A673 (cell line): ENCODE results near the gene PRPS2.

Source experiments
- EZH2 ChIP-seq: fragments of 200-600 bp; sonication (generic); IDR thresholded peaks from 2 replicates; pipeline ENCODE4 v1.6.1; 2017; ENCODE audit warnings: borderline replicate concordance, low read depth, mild to moderate bottlenecking, mixed read lengths, antibody characterized with exemption, low read length; ENCODE audit not compliant: poor library complexity, severe bottlenecking
- TF ChIP-seq, protein P1 (sequence below): fragments of 300-800, 200-600 bp; sonication (generic); conservative IDR thresholded peaks from 2 replicates; pipeline ENCODE4 v1.5.1; 2017; ENCODE audit warnings: low read depth, mild to moderate bottlenecking, antibody characterized with exemption, low read length, moderate library complexity, mixed read lengths

DNA sequence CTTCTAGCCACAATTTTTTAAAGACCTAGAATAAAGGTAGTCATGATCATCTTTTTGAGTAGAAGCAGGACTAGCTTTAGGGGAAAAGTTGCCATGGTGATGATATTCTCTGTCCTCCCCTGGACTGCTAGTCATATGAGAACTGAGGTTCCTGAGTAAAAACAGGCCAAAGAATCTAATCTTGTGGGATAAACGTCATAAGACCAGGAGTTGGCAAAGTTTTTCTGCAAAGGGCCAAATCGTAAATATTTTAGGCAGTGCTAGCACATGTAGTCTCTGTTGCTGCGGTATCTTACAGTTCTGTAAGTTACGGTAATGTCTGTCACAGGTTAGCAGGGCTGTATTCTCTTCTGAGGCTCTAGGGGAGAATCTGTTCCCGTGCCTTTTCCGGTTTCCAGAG lies 3.4 kb downstream of the PRPS2 start:
- TF ChIP-seq, protein P1, sequence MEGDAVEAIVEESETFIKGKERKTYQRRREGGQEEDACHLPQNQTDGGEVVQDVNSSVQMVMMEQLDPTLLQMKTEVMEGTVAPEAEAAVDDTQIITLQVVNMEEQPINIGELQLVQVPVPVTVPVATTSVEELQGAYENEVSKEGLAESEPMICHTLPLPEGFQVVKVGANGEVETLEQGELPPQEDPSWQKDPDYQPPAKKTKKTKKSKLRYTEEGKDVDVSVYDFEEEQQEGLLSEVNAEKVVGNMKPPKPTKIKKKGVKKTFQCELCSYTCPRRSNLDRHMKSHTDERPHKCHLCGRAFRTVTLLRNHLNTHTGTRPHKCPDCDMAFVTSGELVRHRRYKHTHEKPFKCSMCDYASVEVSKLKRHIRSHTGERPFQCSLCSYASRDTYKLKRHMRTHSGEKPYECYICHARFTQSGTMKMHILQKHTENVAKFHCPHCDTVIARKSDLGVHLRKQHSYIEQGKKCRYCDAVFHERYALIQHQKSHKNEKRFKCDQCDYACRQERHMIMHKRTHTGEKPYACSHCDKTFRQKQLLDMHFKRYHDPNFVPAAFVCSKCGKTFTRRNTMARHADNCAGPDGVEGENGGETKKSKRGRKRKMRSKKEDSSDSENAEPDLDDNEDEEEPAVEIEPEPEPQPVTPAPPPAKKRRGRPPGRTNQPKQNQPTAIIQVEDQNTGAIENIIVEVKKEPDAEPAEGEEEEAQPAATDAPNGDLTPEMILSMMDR: no peak
- no peak for TF ChIP-seq EZH2
